ENCODE measurements around the gene OR52R1. TPM values are rescaled to one million over a fixed set of nuclear protein-coding genes. Genes with fewer than 3 reads are reported as not detected.

The OR52R1 gene
- total RNA-seq: not detected in 2 replicates

DNA sequence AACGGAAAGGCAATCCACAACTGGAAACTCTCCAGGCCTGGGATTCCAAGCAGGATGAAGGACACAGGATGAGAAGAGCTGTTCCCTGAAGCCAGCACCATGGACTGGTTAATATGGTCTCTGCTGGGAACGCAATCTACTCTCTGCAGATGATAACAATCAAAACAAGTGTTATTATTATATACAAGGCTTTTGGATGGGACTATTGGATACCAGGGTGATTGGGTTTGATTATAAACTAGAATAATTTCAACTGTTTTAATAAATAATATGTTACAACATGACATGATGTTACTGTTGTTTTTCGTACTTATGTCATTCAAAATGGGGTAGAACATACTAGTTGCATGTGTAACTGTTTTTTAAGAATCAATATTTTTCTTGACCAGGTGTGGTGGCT lies at the start of gene OR52R1:
Gene OR52R1, minus strand, starts transcription at position 101 of the 400 bp plus-strand sequence. Its CDS starts 0 bp downstream, at position 101.

DNA sequence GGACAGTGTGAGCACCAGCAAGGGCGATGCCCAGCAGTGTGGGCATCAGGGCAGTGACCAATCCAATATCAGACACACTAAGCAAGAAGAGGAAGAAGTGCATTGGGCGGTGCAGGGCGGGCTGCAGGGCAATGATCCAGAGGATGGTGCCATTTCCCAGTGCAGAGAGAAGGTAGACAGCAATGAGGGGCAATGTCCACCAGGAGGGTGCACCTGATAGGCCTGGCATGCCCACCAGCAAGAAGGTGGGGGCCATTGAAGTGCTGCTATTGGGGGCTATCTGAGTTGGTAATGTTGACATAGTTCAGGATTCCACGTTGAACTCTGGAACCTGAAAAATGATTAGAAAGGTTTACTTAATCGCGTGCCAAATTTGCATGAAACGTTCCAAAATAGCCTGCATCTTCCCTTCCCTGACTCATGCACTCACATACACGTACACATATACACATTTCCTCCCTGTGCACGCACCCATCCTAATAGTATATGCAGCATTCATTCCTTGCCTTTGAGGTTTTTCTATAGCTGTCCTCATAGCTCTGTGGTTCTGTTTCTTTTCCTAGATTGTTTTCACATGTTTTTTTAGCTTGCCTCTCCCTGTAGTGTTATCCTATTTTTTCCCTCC lies 44.8 kb upstream of the OR52R1 start, which contains the start of gene OR51S1:
Gene OR51S1, minus strand, starts transcription at position 301 of the 625 bp plus-strand sequence. Its CDS starts 0 bp downstream, at position 301.

DNA sequence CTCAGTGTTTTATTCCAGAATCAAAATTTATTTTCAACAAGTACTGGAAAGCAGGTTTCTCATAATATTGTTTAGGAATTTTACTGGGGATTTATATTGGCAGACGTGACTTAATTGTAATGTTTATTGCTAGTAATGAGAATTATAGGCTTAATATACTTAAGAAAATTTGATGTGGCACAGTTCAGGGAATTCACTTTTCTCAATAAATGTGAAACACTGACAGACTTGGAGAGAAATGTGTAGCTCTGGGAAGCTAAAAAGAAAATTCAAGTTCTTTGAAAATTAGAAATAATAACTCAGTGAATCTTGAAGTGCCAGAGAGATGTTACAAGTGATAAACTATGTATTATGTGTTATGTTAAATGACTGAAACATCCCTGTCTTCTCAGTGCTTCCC lies 16.8 kb upstream of the OR52R1 start, which contains the start of gene OR51F2:
Gene OR51F2, plus strand, starts transcription at position 301 of the 400 bp plus-strand sequence. CDS start 101 bp downstream, outside the sequence.

DNA sequence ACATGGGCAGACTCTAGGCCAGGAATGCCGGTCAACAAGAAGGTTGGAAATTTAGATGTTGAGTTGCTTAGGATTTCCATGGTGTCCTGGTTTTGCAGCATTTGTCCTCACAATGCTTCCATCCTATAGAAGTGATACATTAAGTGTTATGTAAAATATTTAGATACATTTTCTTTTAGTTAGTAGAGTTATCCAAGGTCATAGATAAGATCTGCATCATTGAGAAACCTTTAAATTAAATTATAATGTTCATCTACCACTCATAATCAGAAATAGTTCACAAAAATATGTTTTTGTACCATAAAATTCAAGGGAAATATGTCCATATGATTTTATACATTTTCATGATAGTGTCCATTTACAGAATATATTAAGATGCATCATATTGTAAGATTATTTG lies 34.3 kb downstream of the OR52R1 start, which contains the start of gene OR51F1:
Gene OR51F1, minus strand, starts transcription at position 101 of the 400 bp plus-strand sequence. Its CDS starts 0 bp downstream, at position 101.

Other genes with a start within 250 kb of the OR52R1 start
- not detected in 2 replicates for gene OR52I2, start 222.6 kb downstream of the OR52R1 start, total RNA-seq
- gene OR52I1, start 210.3 kb downstream of the OR52R1 start, total RNA-seq: not detected in 2 replicates
- 9.1 and 9.6 TPM in 2 replicates for gene TRIM68, start 196.1 kb downstream of the OR52R1 start, total RNA-seq
- not detected in 2 replicates for gene OR51D1, start 166.9 kb downstream of the OR52R1 start, total RNA-seq
- 0.03 TPM in 1 of 2 replicates, not detected in the other for gene OR51E1, start 160.4 kb downstream of the OR52R1 start, total RNA-seq
- 0.33 TPM in 1 of 2 replicates, not detected in the other for gene OR51E2, start 106.5 kb downstream of the OR52R1 start, total RNA-seq
- gene MMP26, start 99.6 kb downstream of the OR52R1 start, total RNA-seq: not detected in 2 replicates
- gene OR51F1, start 34.4 kb downstream of the OR52R1 start, total RNA-seq: not detected in 2 replicates
- not detected in 2 replicates for gene OR51F2, start 16.9 kb upstream of the OR52R1 start, total RNA-seq
- not detected in 2 replicates for gene OR51S1, start 44.8 kb upstream of the OR52R1 start, total RNA-seq
- gene OR51T1, start 77.5 kb upstream of the OR52R1 start, total RNA-seq: not detected in 2 replicates
- not detected in 2 replicates for gene OR51A7, start 99.4 kb upstream of the OR52R1 start, total RNA-seq
- gene OR51G2, start 115.0 kb upstream of the OR52R1 start, total RNA-seq: not detected in 2 replicates
- not detected in 2 replicates for gene OR51G1, start 120.0 kb upstream of the OR52R1 start, total RNA-seq
- not detected in 2 replicates for gene OR51A4, start 143.2 kb upstream of the OR52R1 start, total RNA-seq
- gene OR51A2, start 151.3 kb upstream of the OR52R1 start, total RNA-seq: not detected in 2 replicates
- gene OR51L1, start 190.5 kb upstream of the OR52R1 start, total RNA-seq: not detected in 2 replicates
- not detected in 2 replicates for gene OR52J3, start 242.1 kb upstream of the OR52R1 start, total RNA-seq